CD1c-positive myeloid dendritic cell (primary cell): ENCODE measurements around the gene MAGEA2.
"Not testable (repeated sequence)": the region's sequence is repeated elsewhere in the genome, so short reads cannot be mapped to it uniquely, and the experiment has no call there.

Source experiments
- DNase-seq: peaks from one replicate; pipeline ENCODE4 v3.0.0-alpha.2; 2016; ENCODE audit errors: extremely low spot score

The MAGEA2 gene

GRCh38 chrX:152753686-152754650 lies at the start of gene MAGEA2:
Gene MAGEA2, minus strand, starts transcription at chrX:152753842. Its CDS starts 2,479 bp downstream, at chrX:152751363.
- not testable (repeated sequence) for DNase-seq

- no peak for DNase-seq
Observed at GRCh38 chrX:152798945-152799344, 45.3 kb upstream of the MAGEA2 start.

- not testable (repeated sequence) for DNase-seq
Observed at GRCh38 chrX:152787062-152787461, 33.4 kb upstream of the MAGEA2 start.

- not testable (repeated sequence) for DNase-seq
Observed at GRCh38 chrX:152769549-152770289, 16.1 kb upstream of the MAGEA2 start, which contains the start of gene MAGEA6. Gene MAGEA6, minus strand, starts transcription at chrX:152769689. Its CDS starts 2,039 bp downstream, at chrX:152767650.

GRCh38 chrX:152766562-152766961 lies 12.9 kb upstream of the MAGEA2 start:
- not testable (repeated sequence) for DNase-seq

GRCh38 chrX:152761582-152761981 lies 7.9 kb upstream of the MAGEA2 start:
- not testable (repeated sequence) for DNase-seq

- not testable (repeated sequence) for DNase-seq
Observed at GRCh38 chrX:152759544-152759943, 5.9 kb upstream of the MAGEA2 start.

- not testable (repeated sequence) for DNase-seq
Observed at GRCh38 chrX:152758918-152759317, 5.3 kb upstream of the MAGEA2 start, which contains the start of gene CSAG3. Gene CSAG3, plus strand, starts transcription at chrX:152759218.

GRCh38 chrX:152754871-152755270 lies 1.2 kb upstream of the MAGEA2 start:
- not testable (repeated sequence) for DNase-seq

- DNase-seq: no peak
Observed at GRCh38 chrX:152738560-152738959, 15.1 kb downstream of the MAGEA2 start.

- DNase-seq: not testable (repeated sequence)
Observed at GRCh38 chrX:152736528-152736927, 17.1 kb downstream of the MAGEA2 start.

- DNase-seq: no peak
Observed at GRCh38 chrX:152735860-152736511, 17.7 kb downstream of the MAGEA2 start.

GRCh38 chrX:152735101-152735500 lies 18.5 kb downstream of the MAGEA2 start:
- DNase-seq: no peak

- DNase-seq: not testable (repeated sequence)
Observed at GRCh38 chrX:152734143-152734858, 19.3 kb downstream of the MAGEA2 start.

- DNase-seq: no peak
Observed at GRCh38 chrX:152733261-152733975, 20.2 kb downstream of the MAGEA2 start, which contains the start of the genes CSAG1 and MAGEA12. Gene CSAG1, minus strand, starts transcription at chrX:152733721. Its CDS starts 1,261 bp downstream, at chrX:152732460. Gene MAGEA12, plus strand, starts transcription at chrX:152733757. Its CDS starts 2,405 bp downstream, at chrX:152736162.

- DNase-seq: no peak
Observed at GRCh38 chrX:152725409-152725808, 28.2 kb downstream of the MAGEA2 start.

- DNase-seq: not testable (repeated sequence)
Observed at GRCh38 chrX:152713815-152714787, 39.5 kb downstream of the MAGEA2 start, which contains the start of gene MAGEA2B. Gene MAGEA2B, plus strand, starts transcription at chrX:152714628. Its CDS starts 2,479 bp downstream, at chrX:152717107.

GRCh38 chrX:152713195-152713594 lies 40.4 kb downstream of the MAGEA2 start:
- DNase-seq: not testable (repeated sequence)

GRCh38 chrX:152709173-152709572 lies 44.5 kb downstream of the MAGEA2 start, which contains the start of gene CSAG2:
Gene CSAG2, minus strand, starts transcription at chrX:152709273. Its CDS starts 161 bp downstream, at chrX:152709112.
- not testable (repeated sequence) for DNase-seq
